ENCODE measurements around the gene ELMO1. TPM values are rescaled to one million over a fixed set of nuclear protein-coding genes. Genes with fewer than 3 reads are reported as not detected.

ELMO1 gene
- total RNA-seq, 1 experiment from 2014 or later = 7.8 TPM

- H2BK5ac ChIP-seq (ENCODE audit: insufficient read length, low read length) = no peak overlapping the region
- H2AK5ac ChIP-seq (ENCODE audit: insufficient read length, low read length) = no peak overlapping the region
- Mint-ChIP-seq H3K27me3 (ENCODE audit: low read depth) (no peaks in the 10 kb centered on the region), H3K36me3 (ENCODE audit: insufficient read depth in 1 of 3, low read depth in 3 of 3) (no peaks in the 10 kb centered on the region), H3K9me3 (no peaks in the 10 kb centered on the region), H3K4me3 (no peak overlapping the region), H3K4me1 (no peaks in the 10 kb centered on the region), H3K27ac (no peak overlapping the region)
- no peak overlapping the region for H3K4ac ChIP-seq (ENCODE audit: low read depth, low read length)
- no peak overlapping the region for H3K14ac ChIP-seq (ENCODE audit: insufficient read depth, low read length)
- no peak overlapping the region for H3K23ac ChIP-seq (ENCODE audit: insufficient read length, low read depth, low read length)
- no peak for DNase-seq
- no peak overlapping the region for H3K27ac ChIP-seq (ENCODE audit: insufficient read length, low read depth, low read length)
- H3K79me2 ChIP-seq (ENCODE audit: insufficient read depth, low read length) = no peaks in the 10 kb centered on the region
- no peak overlapping the region for H2BK120ac ChIP-seq (ENCODE audit: low read depth, low read length, poor library complexity, severe bottlenecking)
- no peaks in the 10 kb centered on the region for H3K9me3 ChIP-seq (ENCODE audit: control insufficient read depth, low read depth, low read length)
- no peaks in the 10 kb centered on the region for H3K4me1 ChIP-seq (ENCODE audit: insufficient read depth, low read length)
- no peak overlapping the region for H3K4me2 ChIP-seq (ENCODE audit: insufficient read depth, insufficient read length, low read length)
- H3T11ph ChIP-seq (ENCODE audit: low read length) = no peak overlapping the region
- no peaks in the 10 kb centered on the region for H3K23me2 ChIP-seq (ENCODE audit: insufficient read length, low read depth, low read length, poor library complexity, severe bottlenecking)
- no peak overlapping the region for H4K5ac ChIP-seq (ENCODE audit: insufficient read length, low read depth, low read length)
- no peaks in the 10 kb centered on the region for H4K20me1 ChIP-seq (ENCODE audit: control insufficient read depth, insufficient read depth, insufficient read length)
- no CpG with 5 or more reads among the region's 3 CpGs for WGBS (ENCODE audit: extremely low coverage, insufficient read length, low lambda C conversion rate)
- TF ChIP-seq CTCF (conservative IDR thresholded peaks at IDR 0.05) = no peak
- H3K9ac ChIP-seq (ENCODE audit: extremely low read depth, insufficient read length, low read length) = no peak overlapping the region
- H3K56ac ChIP-seq (ENCODE audit: insufficient read length, low read depth, low read length) = no peak overlapping the region
- H4K91ac ChIP-seq (ENCODE audit: insufficient read length, low read depth, low read length) = no peak overlapping the region
- H2BK12ac ChIP-seq (ENCODE audit: insufficient read length, low read depth, low read length) = no peak overlapping the region
- no peak overlapping the region for H4K8ac ChIP-seq (replicated peaks; ENCODE audit: insufficient read length, low read depth, low read length)
- H3K27me3 ChIP-seq (ENCODE audit: insufficient read depth, low read length) = no peaks in the 10 kb centered on the region
- no peak overlapping the region for H2BK15ac ChIP-seq (ENCODE audit: low read depth, low read length)
- no peak overlapping the region for H2BK20ac ChIP-seq (ENCODE audit: low read depth, low read length, poor library complexity, severe bottlenecking)
- H2AFZ ChIP-seq (ENCODE audit: low read length) = no peak overlapping the region
- H3K79me1 ChIP-seq (ENCODE audit: insufficient read depth, low read depth, low read length, poor library complexity, severe bottlenecking) = no peaks in the 10 kb centered on the region
- no peak overlapping the region for H3K18ac ChIP-seq (ENCODE audit: insufficient read length, low read depth, low read length)
Measured at GRCh38 chr7:36910401-36910800, 538.3 kb downstream of the ELMO1 start.
